ENCODE data around the gene PCMTD2. TPM values are rescaled to one million over a fixed set of nuclear protein-coding genes. Genes with fewer than 3 reads are reported as not detected.

PCMTD2 gene
- total and polyA plus RNA-seq, 2 experiments from 2014 or later, result 37.7 to 79.2 TPM

DNA sequence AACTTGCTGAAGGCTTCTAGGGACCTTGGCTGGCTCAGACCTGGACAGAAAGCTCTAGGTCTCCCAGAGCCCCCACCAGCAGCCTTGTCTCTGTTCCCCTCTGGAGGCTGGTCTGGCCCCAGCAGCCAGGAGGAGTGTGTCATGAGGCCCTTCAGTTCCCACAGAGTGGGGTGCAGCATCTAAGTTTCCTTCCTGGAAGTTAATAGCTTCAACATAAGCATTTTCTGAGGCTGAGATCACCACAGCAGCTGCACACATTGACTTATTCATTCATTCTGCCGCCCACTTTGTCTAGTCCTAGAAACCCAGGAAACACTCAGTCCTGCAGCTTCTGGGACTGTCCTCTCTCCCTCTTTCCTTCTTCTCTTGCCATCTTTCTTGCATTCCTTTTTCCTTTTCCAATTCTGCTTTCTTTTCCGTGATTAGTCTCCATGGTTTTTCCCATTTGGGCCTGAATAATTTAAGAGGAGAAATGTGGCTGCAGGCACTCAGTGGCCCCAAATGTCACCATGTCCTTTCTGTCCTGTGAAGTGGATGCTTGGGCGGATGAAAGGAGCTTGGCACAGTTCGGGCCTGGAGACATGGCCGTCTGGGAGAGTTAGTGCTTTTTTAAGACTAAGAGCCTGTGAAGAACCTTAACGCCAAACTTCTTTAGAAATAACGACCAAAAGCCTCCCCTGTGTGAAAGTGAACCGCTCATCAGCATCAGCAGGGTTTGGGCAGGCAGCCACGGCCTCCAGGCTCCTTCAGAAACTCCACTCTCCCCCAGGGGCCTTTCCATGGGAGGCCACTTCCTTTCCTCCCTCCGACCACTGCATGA is 31.0 kb upstream of the PCMTD2 start:
- TF ChIP-seq, protein P1, sequence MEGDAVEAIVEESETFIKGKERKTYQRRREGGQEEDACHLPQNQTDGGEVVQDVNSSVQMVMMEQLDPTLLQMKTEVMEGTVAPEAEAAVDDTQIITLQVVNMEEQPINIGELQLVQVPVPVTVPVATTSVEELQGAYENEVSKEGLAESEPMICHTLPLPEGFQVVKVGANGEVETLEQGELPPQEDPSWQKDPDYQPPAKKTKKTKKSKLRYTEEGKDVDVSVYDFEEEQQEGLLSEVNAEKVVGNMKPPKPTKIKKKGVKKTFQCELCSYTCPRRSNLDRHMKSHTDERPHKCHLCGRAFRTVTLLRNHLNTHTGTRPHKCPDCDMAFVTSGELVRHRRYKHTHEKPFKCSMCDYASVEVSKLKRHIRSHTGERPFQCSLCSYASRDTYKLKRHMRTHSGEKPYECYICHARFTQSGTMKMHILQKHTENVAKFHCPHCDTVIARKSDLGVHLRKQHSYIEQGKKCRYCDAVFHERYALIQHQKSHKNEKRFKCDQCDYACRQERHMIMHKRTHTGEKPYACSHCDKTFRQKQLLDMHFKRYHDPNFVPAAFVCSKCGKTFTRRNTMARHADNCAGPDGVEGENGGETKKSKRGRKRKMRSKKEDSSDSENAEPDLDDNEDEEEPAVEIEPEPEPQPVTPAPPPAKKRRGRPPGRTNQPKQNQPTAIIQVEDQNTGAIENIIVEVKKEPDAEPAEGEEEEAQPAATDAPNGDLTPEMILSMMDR (IDR thresholded peaks at IDR 0.05; ENCODE audit: poor library complexity), result no peak
- Histone ChIP-seq H3K4me2 (peak overlapping the region; percentile 47), H4K20me1 (ENCODE audit: insufficient read depth, poor library complexity, severe bottlenecking) (no peaks in the 10 kb centered on the region), H2AFZ (no peak overlapping the region), H3K27me3 (no peaks in the 10 kb centered on the region), H3K4me3 (no peak overlapping the region), H3K36me3 (replicated peaks; ENCODE audit: insufficient read depth, low read depth) (no peaks in the 10 kb centered on the region), H3K9me2 (replicated peaks; ENCODE audit: insufficient read depth) (no peaks in the 10 kb centered on the region), H3K4me1 (ENCODE audit: insufficient read depth) (peaks cover 39% of the 10 kb centered on the region), H3K9me3 (ENCODE audit: low read depth) (no peaks in the 10 kb centered on the region), H3K27ac (peak overlapping the region; percentile 87), H3K79me2 (no peaks in the 10 kb centered on the region)
- peak; percentile 85 for DNase-seq (ENCODE audit: low spot score)
- 65% methylated on average over 10 of the region's 10 CpGs for WGBS (ENCODE audit: low lambda C conversion rate, missing lambda C conversion rate)

DNA sequence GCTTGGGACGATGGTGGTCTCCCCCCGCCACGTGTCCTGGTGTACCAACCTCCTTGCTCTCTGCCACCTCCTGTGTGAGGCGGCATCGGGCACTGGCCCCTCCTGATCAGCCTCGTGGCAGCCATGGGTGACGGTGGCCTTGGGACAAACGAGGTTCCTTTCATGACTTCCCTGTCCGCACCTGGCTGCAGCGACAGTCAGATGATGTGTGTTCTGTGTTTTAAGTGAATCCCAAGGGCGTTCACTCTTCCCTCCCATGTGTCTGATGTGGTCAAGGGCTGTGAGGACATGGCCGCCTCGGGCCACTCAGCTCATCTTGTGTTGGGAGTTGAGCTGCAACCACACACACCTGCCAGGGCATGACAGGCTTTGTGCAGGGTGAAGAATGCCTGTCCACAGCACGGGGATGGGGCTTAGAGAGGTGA is 30.4 kb upstream of the PCMTD2 start:
- Histone ChIP-seq H4K20me1 (ENCODE audit: insufficient read depth, poor library complexity, severe bottlenecking) (no peaks in the 10 kb centered on the region), H2AFZ (no peak overlapping the region), H3K79me2 (no peaks in the 10 kb centered on the region), H3K27ac (peak overlapping the region; percentile 84), H3K4me2 (no peak overlapping the region), H3K4me3 (no peak overlapping the region), H3K4me1 (ENCODE audit: insufficient read depth) (peaks cover 39% of the 10 kb centered on the region), H3K27me3 (no peaks in the 10 kb centered on the region), H3K9me2 (replicated peaks; ENCODE audit: insufficient read depth) (no peaks in the 10 kb centered on the region), H3K9me3 (ENCODE audit: low read depth) (no peaks in the 10 kb centered on the region), H3K36me3 (replicated peaks; ENCODE audit: insufficient read depth, low read depth) (no peaks in the 10 kb centered on the region)
- no peak for DNase-seq (ENCODE audit: low spot score)
- TF ChIP-seq EZH2phosphoT487 (IDR thresholded peaks at IDR 0.05; ENCODE audit: low read depth, severe bottlenecking, unreplicated experiment) (no peak), EZH2 (IDR thresholded peaks at IDR 0.05; ENCODE audit: borderline replicate concordance) (no peak)
- TF ChIP-seq, protein P1 (IDR thresholded peaks at IDR 0.05; ENCODE audit: poor library complexity), result no peak
- WGBS (ENCODE audit: low lambda C conversion rate, missing lambda C conversion rate), result 84% methylated on average over 13 of the region's 14 CpGs

DNA sequence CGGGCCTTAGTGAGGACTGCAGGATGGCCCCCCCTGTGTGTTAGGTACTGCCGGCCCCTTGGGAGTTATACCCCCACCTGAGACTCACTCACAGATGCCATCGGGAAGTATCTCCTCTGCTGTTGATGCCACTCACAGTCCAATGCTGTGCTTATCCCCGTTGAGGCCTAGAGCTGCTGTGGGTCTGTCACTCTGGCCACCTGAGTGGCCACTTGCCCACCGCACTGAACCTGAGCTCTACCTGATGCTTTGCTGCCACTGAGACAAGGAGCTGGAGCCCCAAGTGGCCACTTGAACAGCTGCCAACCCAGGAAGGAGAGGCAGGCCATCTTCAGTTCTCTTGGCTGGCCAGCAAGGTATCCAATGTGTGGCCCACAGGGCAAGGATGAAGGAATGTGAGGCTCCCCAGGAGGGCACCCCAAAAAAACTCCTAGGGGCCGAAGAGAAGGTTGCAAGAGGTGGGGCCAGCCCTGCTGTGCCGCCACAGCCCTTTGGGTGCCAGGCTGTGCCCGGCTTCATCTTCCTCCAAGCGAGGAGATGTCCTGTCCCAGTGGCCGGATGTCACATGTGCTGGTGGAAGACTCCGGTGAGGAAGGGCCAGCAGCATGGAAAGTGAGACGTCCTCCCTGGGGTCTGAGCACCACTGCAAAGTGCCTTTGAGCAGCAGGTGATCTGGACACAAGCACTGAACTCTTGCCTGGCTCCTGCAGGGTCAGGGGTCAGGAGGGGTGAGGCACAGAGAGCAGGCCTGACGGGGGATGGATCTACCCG is 29.5 kb upstream of the PCMTD2 start:
- Histone ChIP-seq H3K36me3 (replicated peaks; ENCODE audit: insufficient read depth, low read depth) (no peaks in the 10 kb centered on the region), H2AFZ (no peak overlapping the region), H3K4me3 (no peak overlapping the region), H3K9me2 (replicated peaks; ENCODE audit: insufficient read depth) (no peaks in the 10 kb centered on the region), H3K4me2 (no peak overlapping the region), H4K20me1 (ENCODE audit: insufficient read depth, poor library complexity, severe bottlenecking) (no peaks in the 10 kb centered on the region), H3K9me3 (ENCODE audit: low read depth) (no peaks in the 10 kb centered on the region), H3K27me3 (no peaks in the 10 kb centered on the region), H3K27ac (no peak overlapping the region), H3K4me1 (ENCODE audit: insufficient read depth) (peaks cover 37% of the 10 kb centered on the region), H3K79me2 (no peaks in the 10 kb centered on the region)
- no peak for TF ChIP-seq EZH2 (IDR thresholded peaks at IDR 0.05; ENCODE audit: borderline replicate concordance)
- TF ChIP-seq, protein P1 (IDR thresholded peaks at IDR 0.05; ENCODE audit: poor library complexity), result no peak
- 91% methylated on average over 14 of the region's 14 CpGs for WGBS (ENCODE audit: low lambda C conversion rate, missing lambda C conversion rate)
- no peak for DNase-seq (ENCODE audit: low spot score)

Measured in hepatocyte (in vitro differentiated cells).